Body of pancreas (tissue), 4 donors: ENCODE data around the gene FKBP1B.

Source experiments
- CTCF ChIP-seq, 7 experiments: fragments of 450-650 bp in 4 of 7; fragments of 200-600 bp in 3 of 7; sonication (generic) in 3 of 7; IDR thresholded peaks; one replicate each; pipeline ENCODE4 v1.5.1; 2016 to 2019; ENCODE audit warnings: antibody characterized with exemption in 7 of 7
- POLR2A ChIP-seq, 3 donors: fragments of 450-650 bp; IDR thresholded peaks; one replicate each; pipeline ENCODE4 v1.6.1; 2016; ENCODE audit warnings: antibody characterized with exemption in 3 of 3, mild to moderate bottlenecking in 2 of 3

DNA sequence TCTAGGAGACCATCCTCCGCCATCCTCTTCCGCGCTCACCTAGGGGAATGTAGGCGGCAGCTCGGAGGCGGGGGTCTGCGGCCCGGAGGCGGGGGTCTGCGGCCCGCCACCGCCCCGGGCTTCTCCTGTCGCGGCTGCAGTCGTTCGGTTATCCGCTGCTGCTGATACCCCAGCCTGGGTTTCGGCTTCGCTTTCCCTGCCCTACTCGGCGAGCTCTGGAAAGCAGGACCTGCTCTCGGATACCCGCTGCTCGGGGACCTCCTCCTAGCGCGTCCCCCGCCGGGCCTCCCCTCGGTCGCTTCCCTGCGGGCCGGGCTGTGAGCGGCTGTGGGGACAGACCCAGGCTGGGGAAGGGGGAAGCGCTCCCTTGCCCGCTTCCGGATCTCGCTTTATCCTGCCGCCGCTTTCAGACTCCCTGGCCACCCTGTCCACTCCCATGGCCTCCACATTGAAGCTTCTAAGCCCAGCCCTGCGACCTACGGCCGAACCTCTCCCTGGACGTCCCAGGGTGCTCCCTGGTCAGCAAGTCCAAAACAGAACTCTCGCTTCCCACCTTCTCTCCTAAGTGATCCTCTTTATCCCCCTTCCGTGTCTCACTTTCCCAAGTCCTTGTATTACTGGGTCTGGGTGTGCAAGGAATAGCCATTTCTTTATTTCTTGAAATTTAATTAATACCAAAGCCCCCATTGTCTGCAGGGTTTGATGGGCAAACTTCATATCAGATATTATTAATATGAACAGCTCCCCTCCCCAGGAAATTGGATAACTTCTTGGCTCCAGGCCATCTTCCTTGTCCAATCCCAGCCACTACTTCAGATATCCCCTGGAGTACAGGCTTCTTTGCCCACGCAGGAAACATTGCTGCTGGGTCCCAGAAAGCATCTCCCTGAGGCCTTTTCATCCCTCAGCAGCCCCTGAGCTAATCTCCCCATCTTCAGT, 769 bp downstream of the FKBP1B start:
- TF ChIP-seq CTCF (IDR thresholded peaks at IDR 0.05) (no peak), POLR2A (IDR thresholded peaks at IDR 0.05) (no peak)
